HG03045 (cell line): ENCODE measurements around the gene TOM1L2.
"Not testable (repeated sequence)": the region's sequence is repeated elsewhere in the genome, so short reads cannot be mapped to it uniquely, and the experiment has no call there.

Source experiments
- ATAC-seq: cut with Tn5 transposase; IDR thresholded peaks from one replicate; pipeline ENCODE4 v1.9.1; 2021; ENCODE audit warnings: mild to moderate bottlenecking, moderate library complexity; ENCODE audit not compliant: unreplicated experiment

The TOM1L2 gene

DNA sequence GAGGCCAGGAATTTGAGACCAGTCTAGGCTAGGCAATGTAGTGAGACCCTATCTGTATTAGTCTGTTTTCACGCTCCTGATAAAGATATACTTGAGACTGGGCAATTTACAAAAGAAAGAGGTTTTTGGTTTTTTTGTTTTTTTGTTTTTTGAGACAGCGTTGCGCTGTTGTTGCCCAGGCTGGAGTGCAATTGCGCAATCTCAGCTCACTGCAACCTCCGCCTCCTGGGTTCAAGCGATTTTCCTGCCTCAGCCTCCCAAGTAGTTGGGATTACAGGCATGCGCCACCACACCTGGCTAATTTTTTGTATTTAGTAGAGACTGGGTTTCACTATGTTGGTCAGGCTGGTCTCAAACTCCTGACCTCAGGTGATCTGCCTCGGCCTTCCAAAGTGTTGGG, 23.7 kb upstream of the TOM1L2 start:
- ATAC-seq, result not testable (repeated sequence)

- no peak for ATAC-seq
These were observed 22.3 kb upstream of the TOM1L2 start for GRCh38 chr17:17994271-17995069.

- no peak for ATAC-seq
These were observed 21.7 kb upstream of the TOM1L2 start for GRCh38 chr17:17993852-17994251.

DNA sequence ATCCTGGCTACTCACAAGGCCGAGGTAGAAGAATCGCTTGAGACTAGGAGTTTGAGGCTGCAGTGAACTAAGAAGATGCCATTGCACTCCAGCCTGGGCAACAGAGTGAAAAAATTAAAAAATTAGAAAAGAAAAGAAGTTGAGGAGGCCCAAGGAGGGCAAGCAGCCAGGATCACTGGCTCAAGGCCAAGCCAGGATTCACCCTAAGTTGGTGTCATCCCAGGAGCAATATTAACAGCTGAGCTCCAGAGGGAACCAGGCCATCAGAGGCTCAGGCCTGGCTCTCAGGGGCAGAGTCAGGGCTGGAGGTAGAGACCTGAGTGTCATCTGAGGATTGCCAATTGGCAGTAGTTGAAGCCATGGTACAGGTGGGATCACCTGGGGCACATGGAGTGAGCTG, 21.2 kb upstream of the TOM1L2 start:
- ATAC-seq, result no peak

- ATAC-seq, result no peak
These were observed 18.1 kb upstream of the TOM1L2 start for GRCh38 chr17:17990282-17990681.

DNA sequence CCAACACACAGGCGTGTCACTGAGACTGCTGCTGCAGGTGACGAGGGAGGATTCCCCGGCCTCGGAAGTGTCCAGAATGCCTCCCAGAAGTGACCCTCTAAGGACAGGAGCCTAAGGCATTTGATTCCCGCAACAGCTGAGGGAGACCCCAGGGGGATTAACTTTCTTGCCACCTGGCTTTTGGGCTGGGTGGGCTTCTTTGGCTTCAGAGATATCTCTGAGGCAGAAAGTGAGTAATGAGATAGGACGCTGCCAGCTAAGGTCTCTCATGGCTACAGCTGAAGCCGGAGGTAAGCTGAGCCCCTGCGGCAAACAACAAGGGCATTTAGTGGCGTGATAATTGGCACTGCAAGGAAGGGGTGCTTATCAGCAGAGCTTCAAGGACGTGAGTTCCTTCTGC, 17.4 kb upstream of the TOM1L2 start:
- ATAC-seq, result no peak

DNA sequence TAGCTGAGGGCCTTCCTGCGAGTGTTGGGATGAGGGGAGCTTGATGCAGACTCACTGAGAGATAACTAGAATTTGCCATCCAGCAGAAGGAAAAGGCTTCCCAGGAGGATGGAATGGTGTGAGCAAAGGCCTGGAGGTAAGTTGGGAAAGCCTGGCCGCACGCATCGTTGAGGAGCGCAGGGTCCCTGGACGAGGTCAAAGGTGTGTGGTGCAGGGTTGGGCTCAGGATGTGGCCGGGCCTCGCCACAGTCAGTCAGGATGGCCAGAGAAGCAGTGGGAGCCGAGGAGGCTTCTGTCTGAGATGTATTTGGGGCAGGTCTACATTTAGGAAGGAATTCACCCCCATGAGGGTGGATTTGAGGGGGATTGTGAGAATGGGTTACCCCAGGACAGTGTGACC, 16.9 kb upstream of the TOM1L2 start:
- no peak for ATAC-seq

- ATAC-seq, result no peak
These were observed 16.3 kb upstream of the TOM1L2 start for GRCh38 chr17:17988427-17988945.

DNA sequence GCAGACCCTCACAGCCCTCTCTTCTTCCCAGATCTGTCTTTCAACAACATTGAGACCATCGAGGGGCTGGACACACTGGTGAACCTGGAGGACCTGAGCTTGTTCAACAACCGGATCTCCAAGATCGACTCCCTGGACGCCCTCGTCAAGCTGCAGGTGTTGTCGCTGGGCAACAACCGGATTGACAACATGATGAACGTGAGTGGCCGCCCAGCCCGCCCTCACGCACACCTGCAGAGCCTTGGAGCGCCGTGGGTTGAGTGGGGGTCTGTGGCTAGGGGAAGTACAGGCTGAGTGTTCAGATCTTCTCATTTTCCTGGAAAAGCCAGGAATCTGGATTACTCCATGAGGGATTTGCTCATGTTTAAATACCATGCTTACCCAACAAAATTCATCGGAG, 15.7 kb upstream of the TOM1L2 start:
- no peak for ATAC-seq

DNA sequence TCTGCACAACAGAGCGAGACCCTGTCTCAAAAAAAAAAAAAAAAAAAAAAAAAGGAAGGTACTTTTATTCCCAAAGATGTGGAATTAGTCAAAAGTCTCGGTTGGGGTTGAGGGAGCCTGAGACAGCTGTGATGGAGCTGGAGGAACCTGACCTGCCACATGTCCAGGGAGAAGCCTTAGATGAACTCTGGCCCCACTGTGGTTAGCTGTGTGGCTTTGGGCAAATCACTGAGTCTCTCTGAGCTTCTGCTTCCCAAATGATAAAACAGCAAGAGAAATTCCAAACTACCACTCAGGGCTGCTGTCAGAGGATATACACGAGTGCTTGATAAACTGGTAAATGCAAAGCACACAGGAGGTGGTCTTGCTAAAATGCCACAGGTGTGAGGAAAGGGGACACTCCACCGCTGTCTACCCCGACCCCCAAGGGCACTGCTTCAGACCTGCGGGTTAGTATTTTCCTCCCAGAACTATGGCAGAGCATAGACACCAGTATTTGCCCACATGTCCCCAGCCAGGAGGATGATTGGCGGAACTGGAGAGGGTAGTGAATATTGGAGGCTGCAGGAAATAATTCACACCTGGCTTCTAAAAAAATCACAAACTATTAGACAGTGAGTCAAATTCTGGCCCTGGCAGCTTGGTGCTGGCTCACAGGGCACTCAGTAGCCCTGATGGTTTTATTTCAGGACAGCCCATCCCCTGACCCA, 15.1 kb upstream of the TOM1L2 start:
- ATAC-seq, result no peak

DNA sequence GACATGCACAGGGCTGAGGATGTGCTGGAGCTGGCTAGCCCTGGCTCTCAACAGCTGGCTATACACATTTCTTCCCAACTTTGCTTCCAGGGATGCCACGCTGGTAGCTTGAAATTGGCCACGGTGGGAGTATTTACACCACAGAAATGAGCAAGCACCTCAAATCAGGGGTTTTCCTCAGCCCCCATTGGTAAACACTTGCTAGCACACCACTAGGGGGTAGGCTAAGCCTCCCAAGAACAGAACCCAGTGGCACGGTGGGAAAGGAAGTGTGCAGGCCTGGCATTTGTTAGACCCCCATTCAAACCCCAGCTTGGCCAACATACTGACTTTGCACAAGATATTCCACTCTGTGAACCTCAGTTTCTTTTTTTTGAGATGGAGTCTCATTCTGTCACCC, 13.4 kb upstream of the TOM1L2 start:
- ATAC-seq, result no peak

DNA sequence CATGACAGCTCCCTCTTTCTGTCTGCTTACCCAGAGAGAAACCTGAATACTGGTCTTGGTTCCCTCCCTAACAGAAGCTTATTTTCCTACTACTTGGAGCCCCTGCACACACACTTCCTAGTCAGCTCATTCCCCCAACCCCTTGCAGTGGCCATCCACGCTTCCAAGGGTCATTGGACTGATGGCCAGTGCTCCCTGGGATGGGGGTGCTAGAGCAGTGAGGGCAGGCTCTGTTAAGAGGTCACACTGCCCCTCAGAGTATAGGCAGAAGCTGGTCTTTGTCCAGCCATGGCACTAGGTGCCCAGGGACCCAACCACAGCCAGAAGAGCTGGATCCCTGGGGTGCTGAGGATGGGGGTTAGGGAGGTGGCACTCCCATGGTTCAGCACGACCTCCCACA, 13.0 kb upstream of the TOM1L2 start:
- no peak for ATAC-seq

- ATAC-seq, result no peak
These were observed 11.6 kb upstream of the TOM1L2 start for GRCh38 chr17:17983776-17984175.

GRCh38 chr17:17983376-17983775, 11.2 kb upstream of the TOM1L2 start:
- no peak for ATAC-seq

DNA sequence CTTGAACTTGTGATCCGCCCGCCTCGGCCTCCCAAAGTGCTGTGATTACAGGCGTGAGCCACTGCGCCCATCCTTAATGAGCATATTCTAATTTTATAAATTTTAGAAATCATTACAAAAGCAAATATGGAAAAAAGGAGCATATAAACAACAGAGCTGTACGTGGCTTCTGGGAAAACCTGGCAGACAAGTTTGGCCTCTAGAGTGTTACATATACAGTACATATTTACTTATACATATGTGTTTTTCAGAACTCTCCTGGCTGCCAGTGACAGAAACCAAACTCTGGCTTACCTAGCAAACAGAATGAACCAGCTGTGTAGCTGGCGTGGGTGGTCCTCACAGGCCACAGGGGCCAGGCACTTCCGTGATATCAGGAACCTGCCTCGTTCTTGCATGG, 10.6 kb upstream of the TOM1L2 start:
- ATAC-seq, result no peak

- ATAC-seq, result no peak
These were observed 9.1 kb upstream of the TOM1L2 start for GRCh38 chr17:17981330-17981729.

GRCh38 chr17:17979778-17980177, 7.6 kb upstream of the TOM1L2 start:
- ATAC-seq, result no peak

DNA sequence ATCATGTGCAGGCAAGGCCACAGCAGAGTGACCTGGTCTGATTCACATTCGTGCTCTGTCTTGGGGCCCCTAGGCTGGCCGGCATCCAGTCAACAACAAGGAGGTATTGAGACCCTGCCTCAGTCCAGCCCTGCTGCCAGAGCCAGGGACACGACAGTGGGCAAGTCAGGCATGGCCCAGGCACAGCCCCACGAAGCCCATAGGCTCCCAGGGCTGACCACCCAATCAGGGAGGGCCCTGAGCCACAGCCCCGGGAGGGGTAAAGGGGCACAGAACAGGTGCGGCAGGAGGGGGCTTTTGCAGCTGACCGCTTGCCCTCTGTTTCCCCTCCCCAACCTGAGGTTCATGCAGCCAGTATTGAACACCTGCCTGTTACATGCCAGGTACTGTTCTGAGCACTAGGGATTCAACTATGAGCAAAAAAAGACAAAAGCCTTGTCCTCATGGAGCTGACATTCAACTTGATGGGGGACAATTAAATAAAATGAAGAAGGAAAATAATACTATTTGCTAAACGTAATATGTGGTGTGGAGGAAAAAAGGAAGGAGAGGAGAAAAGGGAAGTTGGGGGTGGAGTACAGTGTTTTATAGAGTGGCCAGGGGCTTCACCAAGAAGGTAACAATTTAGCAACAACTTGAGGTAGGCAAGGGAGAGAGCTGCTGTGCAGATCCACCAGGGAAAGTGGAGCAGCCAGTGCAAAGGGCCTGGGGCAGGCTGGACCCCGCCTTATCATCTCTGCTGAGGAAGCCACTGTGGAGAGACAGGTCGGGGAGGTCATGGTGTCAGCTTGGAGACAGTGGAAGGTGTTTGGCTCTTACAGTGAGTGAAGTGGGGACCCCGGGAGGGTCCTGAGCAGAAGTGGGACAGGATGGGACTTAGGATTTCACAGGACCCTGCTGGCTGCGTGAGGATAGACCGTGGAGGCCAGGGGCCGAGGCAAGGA, 6.6 kb upstream of the TOM1L2 start:
- ATAC-seq, result no peak

GRCh38 chr17:17976931-17977570, 4.9 kb upstream of the TOM1L2 start:
- no peak for ATAC-seq

GRCh38 chr17:17975436-17975835, 3.2 kb upstream of the TOM1L2 start:
- ATAC-seq, result no peak

DNA sequence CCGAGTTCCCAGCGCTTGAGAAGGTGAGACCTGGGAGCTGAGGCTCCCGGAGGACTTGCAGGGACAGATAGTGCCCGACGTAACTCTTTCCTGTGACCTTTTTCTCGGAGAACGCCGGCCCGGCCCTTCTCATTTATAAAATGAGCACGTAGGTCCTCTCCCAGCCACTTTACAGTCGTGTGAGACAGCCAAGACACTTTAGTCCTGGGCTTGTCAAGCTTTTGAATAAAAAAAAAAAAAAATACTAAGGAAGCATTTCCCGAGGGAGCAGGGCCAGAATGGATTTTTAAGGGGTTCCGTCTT, 703 bp upstream of the TOM1L2 start:
- no peak for ATAC-seq
